Peyer's patch (tissue), 4 donors: Measurements from ENCODE around the gene GUCY1A2.

Experiments
- POLR2A ChIP-seq, 2 donors: fragments of 450-650 bp; IDR thresholded peaks; one replicate each; pipeline ENCODE4 v1.5.1; 2017; ENCODE audit warnings: antibody characterized with exemption in 2 of 2, mild to moderate bottlenecking in 2 of 2, moderate library complexity in 2 of 2
- TF ChIP-seq, protein P1 (sequence below), 6 experiments: fragments of 450-650 bp in 4 of 6; fragments of 200-600 bp in 2 of 6; sonication (generic) in 1 of 6; IDR thresholded peaks; one replicate each; pipeline ENCODE4 v1.5.1; 2017 to 2019; ENCODE audit warnings: antibody characterized with exemption in 6 of 6, mild to moderate bottlenecking in 3 of 6, moderate library complexity in 1 of 6

GRCh38 chr11:106818443-106818842 lies 199.8 kb downstream of the GUCY1A2 start:
- TF ChIP-seq, protein P1, sequence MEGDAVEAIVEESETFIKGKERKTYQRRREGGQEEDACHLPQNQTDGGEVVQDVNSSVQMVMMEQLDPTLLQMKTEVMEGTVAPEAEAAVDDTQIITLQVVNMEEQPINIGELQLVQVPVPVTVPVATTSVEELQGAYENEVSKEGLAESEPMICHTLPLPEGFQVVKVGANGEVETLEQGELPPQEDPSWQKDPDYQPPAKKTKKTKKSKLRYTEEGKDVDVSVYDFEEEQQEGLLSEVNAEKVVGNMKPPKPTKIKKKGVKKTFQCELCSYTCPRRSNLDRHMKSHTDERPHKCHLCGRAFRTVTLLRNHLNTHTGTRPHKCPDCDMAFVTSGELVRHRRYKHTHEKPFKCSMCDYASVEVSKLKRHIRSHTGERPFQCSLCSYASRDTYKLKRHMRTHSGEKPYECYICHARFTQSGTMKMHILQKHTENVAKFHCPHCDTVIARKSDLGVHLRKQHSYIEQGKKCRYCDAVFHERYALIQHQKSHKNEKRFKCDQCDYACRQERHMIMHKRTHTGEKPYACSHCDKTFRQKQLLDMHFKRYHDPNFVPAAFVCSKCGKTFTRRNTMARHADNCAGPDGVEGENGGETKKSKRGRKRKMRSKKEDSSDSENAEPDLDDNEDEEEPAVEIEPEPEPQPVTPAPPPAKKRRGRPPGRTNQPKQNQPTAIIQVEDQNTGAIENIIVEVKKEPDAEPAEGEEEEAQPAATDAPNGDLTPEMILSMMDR (IDR thresholded peaks at IDR 0.05) = no peak
- TF ChIP-seq POLR2A (IDR thresholded peaks at IDR 0.05) = no peak
